Activated T-helper 17 cell treated with anti-CD3 and anti-CD28 coated beads, Interleukin-2, amount 50 U/mL, for 72 hours (primary cell): Measurements from ENCODE around the gene CRAT. TPM values are rescaled to one million over a fixed set of nuclear protein-coding genes. Genes with fewer than 3 reads are reported as not detected.
"Not testable (repeated sequence)": the region's sequence is repeated elsewhere in the genome, so short reads cannot be mapped to it uniquely, and the experiment has no call there.

Experiments
- ATAC-seq: fragments of 150-1000 bp; cut with Tn5 transposase; replicated peaks from 2 replicates; pipeline ENCODE4 v1.10.0; 2021; ENCODE audit warnings: mild to moderate bottlenecking, moderate library complexity
- H3K27ac Mint-ChIP-seq: one replicate; pipeline ENCODE4 v1.8.0; 2022; ENCODE audit warnings: mixed read lengths
- H3K27me3 Mint-ChIP-seq: one replicate; pipeline ENCODE4 v1.8.0; 2022; ENCODE audit warnings: mixed read lengths
- H3K36me3 Mint-ChIP-seq: one replicate; pipeline ENCODE4 v1.8.0; 2022; ENCODE audit warnings: low read depth, mild to moderate bottlenecking, mixed read lengths
- H3K4me1 Mint-ChIP-seq: one replicate; pipeline ENCODE4 v1.8.0; 2022; ENCODE audit warnings: mixed read lengths
- H3K4me3 Mint-ChIP-seq: one replicate; pipeline ENCODE4 v1.8.0; 2022; ENCODE audit warnings: mild to moderate bottlenecking, mixed read lengths
- H3K9me3 Mint-ChIP-seq: one replicate; pipeline ENCODE4 v1.8.0; 2022; ENCODE audit warnings: mixed read lengths
- total RNA-seq, 2 donors: library from RNA; stranded (reverse); gene quantifications; one replicate each; pipeline ENCODE4 v1.2.3, GENCODE V29; 2022

The CRAT gene
- total RNA-seq, 2 donors from 2014 or later, result 19.8 to 21.8 TPM

DNA sequence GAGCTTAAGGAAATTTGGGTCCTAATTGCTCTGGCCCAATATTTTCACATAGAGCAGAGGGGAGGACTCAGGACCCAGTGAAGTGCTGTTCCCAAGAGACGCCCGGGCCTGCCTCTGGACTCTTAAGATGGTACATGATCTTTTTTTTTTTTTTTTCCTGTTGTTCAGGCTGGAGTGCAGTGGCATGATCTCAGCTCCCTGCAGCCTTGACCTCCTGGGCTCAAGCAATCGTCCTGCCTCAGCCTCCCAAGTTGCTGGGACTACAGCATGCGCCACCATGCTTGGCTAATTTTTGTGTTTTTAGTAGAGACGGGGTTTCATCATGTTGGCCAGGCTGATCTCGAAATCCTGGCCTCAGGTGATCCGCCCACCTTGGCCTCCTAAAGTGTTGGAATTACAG is 19.7 kb upstream of the CRAT start:
- H3K9me3 Mint-ChIP-seq, H3K4me3 Mint-ChIP-seq, H3K27me3 Mint-ChIP-seq, H3K27ac Mint-ChIP-seq, H3K4me1 Mint-ChIP-seq, ATAC-seq: not testable (repeated sequence)
- peaks cover 87% of the 10 kb centered on the region for H3K36me3 Mint-ChIP-seq

DNA sequence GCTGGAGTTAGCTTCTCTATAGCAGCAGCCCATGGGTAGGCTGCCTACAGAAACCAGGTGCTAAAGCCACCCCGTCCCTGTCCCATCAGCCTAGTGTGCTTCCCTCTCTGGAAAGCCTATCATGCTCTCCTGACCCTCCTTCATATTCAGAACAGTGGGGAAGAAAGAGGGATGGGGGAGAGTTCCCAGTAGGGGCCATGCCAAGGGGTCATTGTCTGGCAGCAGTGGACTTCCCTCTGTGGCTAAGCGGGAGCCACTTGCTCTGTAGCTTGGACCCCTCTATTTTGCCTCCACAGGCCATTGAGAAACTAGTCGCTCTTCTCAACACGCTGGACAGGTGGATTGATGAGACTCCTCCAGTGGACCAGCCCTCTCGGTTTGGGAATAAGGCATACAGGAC is 18.1 kb upstream of the CRAT start:
- no peak for ATAC-seq
- no peaks in the 10 kb centered on the region for H3K9me3 Mint-ChIP-seq

DNA sequence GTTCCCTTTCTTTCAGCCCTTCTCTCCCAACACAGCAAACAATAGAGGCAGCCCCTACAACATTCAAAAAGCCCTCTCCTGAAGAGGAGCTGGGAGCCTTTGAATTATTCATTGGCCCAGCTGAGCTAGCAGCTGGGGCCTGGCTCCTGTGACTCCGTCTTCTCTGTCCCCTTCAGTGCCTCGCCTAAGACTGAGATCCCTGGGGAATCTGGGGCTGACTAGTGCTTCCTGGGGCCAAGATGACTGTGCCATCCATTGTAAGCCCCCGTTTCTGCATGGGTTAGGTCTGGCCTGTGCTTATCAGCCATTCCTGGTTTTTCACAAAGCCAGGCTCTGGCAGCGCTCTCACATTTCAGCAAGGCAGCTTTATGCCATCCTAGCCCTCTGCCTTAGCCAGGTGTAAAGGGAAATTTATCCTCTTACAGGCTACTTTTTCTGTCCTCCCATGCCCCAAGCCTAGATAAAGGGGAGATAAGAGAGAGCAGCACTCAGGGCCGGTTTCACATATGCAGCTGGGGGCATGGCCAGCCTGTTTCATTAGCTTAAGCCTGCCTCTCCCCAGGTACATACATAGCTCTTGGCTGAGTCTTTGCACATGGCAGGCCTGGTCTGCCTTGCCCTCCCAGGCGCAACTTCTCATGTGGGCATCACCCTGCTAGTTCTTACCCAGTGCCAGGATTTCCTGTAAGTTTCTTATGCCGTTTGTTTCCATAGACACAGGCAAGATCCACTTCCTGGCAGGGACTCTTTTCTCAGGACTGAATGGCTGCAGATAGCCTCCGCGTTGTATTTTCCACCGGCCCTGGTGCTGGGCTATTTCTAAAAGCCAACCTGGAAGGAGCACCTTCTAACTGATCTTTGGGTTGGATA is 16.4 kb upstream of the CRAT start:
- Mint-ChIP-seq H3K9me3 (no peaks in the 10 kb centered on the region), H3K27ac (no peak overlapping the region), H3K4me1 (no peaks in the 10 kb centered on the region), H3K27me3 (no peaks in the 10 kb centered on the region), H3K36me3 (peaks cover 91% of the 10 kb centered on the region), H3K4me3 (no peak overlapping the region)
- ATAC-seq, result no peak

More for the DNA sequence above, 18.1 kb upstream of the CRAT start:
- Mint-ChIP-seq H3K27me3 (no peaks in the 10 kb centered on the region), H3K27ac (no peak overlapping the region), H3K4me3 (no peak overlapping the region), H3K4me1 (no peaks in the 10 kb centered on the region), H3K36me3 (peaks cover 86% of the 10 kb centered on the region)

DNA sequence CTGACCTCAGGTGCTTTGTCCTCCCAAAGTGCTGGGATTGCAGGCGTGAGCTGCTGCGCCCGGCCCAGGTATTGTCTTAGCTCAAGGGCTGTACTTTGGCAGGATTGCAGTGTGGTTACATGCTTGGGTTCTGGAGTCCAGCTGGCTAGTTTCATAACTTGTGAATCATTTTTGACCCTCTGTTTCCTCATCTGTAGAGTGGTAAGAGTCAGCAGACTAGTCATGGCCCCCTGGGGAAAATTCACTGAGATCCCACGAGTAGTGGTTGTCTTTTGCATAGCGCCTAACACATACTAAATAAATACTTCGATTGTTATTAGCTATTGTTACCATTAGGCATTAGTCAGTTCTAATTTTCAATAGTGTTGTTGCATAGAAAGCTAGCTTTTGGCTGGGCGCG is 14.9 kb upstream of the CRAT start:
- H3K36me3 Mint-ChIP-seq, result peaks cover 91% of the 10 kb centered on the region
- H3K4me1 Mint-ChIP-seq, result no peaks in the 10 kb centered on the region
- no peak overlapping the region for H3K27ac Mint-ChIP-seq
- peak; percentile 35 for ATAC-seq
- H3K4me3 Mint-ChIP-seq, result no peak overlapping the region
- H3K9me3 Mint-ChIP-seq, result no peaks in the 10 kb centered on the region
- H3K27me3 Mint-ChIP-seq, result no peaks in the 10 kb centered on the region

DNA sequence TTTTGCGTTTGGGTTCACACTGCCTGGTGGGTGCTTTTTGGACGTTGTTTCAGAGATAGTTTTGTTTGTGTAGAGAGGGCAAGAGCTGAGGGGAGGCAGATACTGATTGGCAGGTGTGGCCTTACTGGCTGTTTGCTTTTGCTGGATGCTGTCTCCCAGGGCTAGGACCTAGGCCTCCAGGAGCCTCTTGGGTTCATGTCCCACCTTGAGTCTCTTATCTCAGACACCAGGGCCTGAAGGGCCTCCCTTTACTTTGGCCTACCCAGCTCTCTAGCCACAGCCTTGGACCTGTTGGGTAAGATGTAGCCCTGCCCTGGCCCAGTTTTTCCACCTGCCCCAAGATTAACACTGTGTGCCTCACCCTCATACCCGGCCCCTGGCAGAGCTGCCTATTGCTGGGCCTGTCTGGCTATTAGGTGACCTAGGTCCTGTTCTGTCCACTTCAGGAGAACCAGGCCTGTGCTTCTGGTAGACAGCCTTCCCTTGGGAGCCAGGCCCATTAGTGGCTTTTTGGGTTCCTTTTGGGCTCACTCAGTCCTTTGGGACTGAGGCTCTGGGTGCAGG is 14.0 kb upstream of the CRAT start:
- no peak overlapping the region for H3K4me3 Mint-ChIP-seq
- no peak for ATAC-seq
- H3K36me3 Mint-ChIP-seq, result peaks cover 91% of the 10 kb centered on the region
- H3K27ac Mint-ChIP-seq, result no peak overlapping the region
- no peaks in the 10 kb centered on the region for H3K9me3 Mint-ChIP-seq
- H3K4me1 Mint-ChIP-seq, result no peaks in the 10 kb centered on the region
- no peaks in the 10 kb centered on the region for H3K27me3 Mint-ChIP-seq

DNA sequence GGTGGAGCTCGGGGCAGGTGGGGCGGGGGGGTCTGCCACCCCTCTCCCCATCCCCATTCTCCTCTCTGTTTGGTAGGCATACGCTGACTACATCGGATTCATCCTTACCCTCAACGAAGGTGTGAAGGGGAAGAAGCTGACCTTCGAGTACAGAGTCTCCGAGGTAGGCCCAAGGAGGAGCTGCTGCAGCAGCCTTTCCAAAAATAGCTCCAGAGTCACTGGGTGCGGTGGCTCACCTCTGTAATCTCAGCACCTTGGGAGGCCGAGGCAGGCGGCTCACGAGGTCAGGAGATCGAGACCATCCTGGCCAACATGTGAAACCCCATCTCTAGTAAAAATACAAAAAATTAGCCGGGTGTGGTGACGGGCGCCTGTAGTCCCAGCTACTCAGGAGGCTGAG is 12.4 kb upstream of the CRAT start:
- H3K4me1 Mint-ChIP-seq, H3K27ac Mint-ChIP-seq, ATAC-seq, H3K9me3 Mint-ChIP-seq, H3K27me3 Mint-ChIP-seq, H3K4me3 Mint-ChIP-seq: not testable (repeated sequence)
- peaks cover 84% of the 10 kb centered on the region for H3K36me3 Mint-ChIP-seq

DNA sequence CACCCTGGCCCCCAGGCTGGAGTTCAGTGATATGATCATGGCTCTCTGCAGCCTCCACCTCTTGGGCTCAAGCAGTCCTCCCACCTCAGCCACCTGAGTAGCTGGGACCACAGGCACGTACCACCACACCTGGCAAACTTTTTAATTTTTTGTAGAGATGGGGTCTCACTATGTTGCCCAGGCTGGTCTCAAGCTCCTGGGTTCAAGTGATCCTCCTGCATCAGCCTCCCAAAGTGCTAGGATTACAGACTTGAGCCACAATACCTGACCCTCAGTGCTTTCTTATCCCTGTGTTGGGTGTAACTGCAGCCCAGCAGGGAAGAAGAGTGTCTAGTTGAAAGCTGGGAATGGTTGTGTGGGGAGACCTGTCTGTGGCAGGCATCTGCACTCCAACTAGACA is 11.5 kb upstream of the CRAT start:
- Mint-ChIP-seq H3K36me3 (peaks cover 75% of the 10 kb centered on the region), H3K4me1 (no peaks in the 10 kb centered on the region), H3K9me3 (no peaks in the 10 kb centered on the region), H3K27me3 (no peaks in the 10 kb centered on the region), H3K27ac (peak overlapping the region; percentile 52), H3K4me3 (no peak overlapping the region)
- ATAC-seq, result no peak

DNA sequence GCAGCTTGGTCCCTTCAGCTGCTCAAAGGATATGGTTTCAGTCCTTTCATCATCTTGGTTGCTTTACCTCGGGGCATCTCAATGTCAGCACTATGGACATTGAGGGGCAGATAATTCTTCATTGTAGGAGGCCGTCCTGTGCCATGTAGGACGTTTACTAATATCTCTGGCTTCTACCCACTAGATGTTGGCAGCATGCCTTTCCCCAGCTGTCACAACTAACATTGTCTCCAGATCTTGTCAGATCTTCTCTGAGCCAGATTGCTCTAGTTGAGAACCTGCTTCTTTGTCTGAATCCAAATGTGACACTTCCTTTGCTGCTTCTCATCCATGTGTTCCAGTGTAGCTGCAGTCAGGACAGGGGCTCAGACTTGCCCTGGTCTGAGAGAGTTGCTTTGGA is 10.9 kb upstream of the CRAT start:
- H3K4me3 Mint-ChIP-seq, result no peak overlapping the region
- H3K9me3 Mint-ChIP-seq, result no peaks in the 10 kb centered on the region
- no peak for ATAC-seq
- no peaks in the 10 kb centered on the region for H3K4me1 Mint-ChIP-seq
- peaks cover 69% of the 10 kb centered on the region for H3K36me3 Mint-ChIP-seq
- no peaks in the 10 kb centered on the region for H3K27me3 Mint-ChIP-seq
- peak overlapping the region; percentile 78 for H3K27ac Mint-ChIP-seq

DNA sequence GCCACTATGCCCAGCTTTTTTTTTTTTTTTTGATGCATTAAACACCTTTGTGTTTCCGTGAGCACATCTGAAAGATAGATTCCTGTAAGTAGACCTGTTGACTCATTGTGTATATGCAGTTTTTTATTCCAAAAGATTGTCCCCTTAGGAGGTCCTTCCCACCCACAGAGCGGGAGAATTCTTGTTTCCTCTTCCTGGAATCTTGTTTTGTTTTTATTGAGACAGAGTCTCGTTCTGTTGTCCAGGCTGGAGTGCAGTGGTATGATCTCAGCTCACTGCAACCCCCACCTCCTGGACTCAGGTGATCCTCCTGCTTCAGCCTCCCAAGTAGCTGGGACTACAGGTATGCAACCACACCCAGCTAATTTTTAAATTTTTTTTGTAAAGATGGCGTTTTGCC is 8.2 kb upstream of the CRAT start:
- Mint-ChIP-seq H3K4me1 (peaks cover 5% of the 10 kb centered on the region), H3K27me3 (no peaks in the 10 kb centered on the region)

DNA sequence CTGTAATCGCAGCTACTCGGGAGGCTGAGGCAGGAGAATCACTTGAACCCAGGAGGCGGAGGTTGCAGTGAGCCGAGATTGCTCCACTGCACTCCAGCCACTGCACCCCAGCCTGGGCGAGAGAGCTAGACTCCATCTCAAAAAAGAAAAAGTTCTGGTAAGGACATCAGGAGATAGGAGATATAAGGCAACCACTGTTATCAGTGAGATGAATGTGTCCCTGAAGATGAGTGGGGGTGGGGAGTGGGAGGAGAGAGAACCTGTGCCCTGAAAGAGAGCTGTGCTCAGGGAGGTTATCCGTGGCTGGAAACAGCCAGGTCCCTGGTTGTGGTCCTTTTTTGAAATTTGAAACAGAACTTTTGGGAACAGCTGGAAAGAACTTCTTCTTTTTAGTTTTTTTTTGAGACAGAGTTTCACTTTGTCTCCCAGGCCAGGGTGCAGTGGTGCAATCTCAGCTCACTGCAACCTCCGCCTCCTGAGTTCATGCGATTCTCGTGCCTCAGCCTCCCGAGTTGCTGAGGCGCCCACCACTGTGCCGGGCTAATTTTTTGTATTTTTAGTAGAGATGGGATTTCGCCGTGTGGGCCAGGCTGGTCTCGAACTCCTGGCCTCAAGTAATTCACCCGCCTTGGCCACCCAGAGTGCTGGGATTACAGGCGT is 3.2 kb upstream of the CRAT start:
- H3K4me1 Mint-ChIP-seq, result peaks cover 14% of the 10 kb centered on the region
- H3K36me3 Mint-ChIP-seq, result peaks cover under 1% of the 10 kb centered on the region
- no peaks in the 10 kb centered on the region for H3K9me3 Mint-ChIP-seq
- H3K4me3 Mint-ChIP-seq, result no peak overlapping the region
- no peak for ATAC-seq
- H3K27me3 Mint-ChIP-seq, result no peaks in the 10 kb centered on the region
- no peak overlapping the region for H3K27ac Mint-ChIP-seq

More for the DNA sequence above, 8.2 kb upstream of the CRAT start:
- Mint-ChIP-seq H3K36me3 (peaks cover 47% of the 10 kb centered on the region), H3K4me3 (no peak overlapping the region), H3K27ac (no peak overlapping the region), H3K9me3 (no peaks in the 10 kb centered on the region)
- no peak for ATAC-seq

DNA sequence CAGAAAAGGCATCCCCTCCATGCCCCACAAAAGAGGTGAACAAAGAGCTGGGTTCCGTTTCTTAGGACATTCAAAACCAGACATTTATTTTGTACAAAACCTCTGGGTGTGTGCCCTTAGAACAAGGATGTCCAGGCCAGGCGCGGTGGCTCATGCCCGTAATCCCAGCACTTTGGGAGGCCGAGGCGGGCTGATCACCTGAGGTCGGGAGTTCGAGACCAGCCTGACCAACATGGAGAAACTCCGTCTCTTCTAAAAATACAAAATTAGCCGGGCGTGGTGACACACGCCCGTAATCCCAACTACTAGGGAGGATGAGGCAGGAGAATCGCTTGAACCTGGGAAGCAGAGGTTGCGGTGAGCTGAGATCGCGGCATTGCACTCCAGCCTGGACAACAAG is 1.9 kb upstream of the CRAT start:
- Mint-ChIP-seq H3K27ac (peak overlapping the region; percentile 90), H3K4me3 (peak overlapping the region; percentile 92), H3K4me1 (peaks cover 16% of the 10 kb centered on the region)
- not testable (repeated sequence) for H3K9me3 Mint-ChIP-seq, H3K36me3 Mint-ChIP-seq, H3K27me3 Mint-ChIP-seq, ATAC-seq

DNA sequence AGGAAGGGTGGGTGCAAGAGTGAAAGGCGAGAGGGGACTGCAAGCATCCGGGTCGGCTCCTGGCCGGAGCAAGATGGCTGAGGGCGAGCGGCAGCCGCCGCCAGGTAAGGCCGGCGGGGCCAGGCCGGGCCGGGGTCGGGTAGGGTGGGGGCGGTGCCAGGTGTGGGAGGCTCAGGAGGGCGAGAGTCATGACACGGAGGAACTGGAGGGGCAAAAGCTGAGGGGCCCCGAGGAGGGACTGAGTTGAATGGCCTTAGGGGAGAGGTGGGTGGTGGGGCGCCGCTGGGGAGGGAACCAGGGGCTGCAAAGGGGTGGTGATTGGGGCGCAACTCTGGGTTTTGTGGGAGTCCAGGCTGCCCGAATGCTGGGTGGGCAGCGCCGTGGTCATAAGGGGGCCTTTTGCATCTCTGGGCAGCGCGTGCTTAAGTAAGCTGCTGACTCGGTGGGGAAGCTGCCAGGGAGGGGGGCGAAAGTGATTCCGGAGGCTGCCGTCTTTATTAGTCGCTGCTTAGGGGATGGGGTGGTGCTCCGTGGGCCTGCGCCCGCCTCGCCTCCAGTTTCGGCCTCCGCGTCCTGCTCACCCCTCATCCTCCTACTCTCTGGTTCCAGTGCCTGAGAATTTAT is 1.0 kb upstream of the CRAT start:
- Mint-ChIP-seq H3K4me3 (peak overlapping the region; percentile 92), H3K27me3 (no peaks in the 10 kb centered on the region), H3K4me1 (peaks cover 16% of the 10 kb centered on the region), H3K9me3 (no peaks in the 10 kb centered on the region), H3K27ac (peak overlapping the region; percentile 90), H3K36me3 (no peaks in the 10 kb centered on the region)
- ATAC-seq, result no peak

DNA sequence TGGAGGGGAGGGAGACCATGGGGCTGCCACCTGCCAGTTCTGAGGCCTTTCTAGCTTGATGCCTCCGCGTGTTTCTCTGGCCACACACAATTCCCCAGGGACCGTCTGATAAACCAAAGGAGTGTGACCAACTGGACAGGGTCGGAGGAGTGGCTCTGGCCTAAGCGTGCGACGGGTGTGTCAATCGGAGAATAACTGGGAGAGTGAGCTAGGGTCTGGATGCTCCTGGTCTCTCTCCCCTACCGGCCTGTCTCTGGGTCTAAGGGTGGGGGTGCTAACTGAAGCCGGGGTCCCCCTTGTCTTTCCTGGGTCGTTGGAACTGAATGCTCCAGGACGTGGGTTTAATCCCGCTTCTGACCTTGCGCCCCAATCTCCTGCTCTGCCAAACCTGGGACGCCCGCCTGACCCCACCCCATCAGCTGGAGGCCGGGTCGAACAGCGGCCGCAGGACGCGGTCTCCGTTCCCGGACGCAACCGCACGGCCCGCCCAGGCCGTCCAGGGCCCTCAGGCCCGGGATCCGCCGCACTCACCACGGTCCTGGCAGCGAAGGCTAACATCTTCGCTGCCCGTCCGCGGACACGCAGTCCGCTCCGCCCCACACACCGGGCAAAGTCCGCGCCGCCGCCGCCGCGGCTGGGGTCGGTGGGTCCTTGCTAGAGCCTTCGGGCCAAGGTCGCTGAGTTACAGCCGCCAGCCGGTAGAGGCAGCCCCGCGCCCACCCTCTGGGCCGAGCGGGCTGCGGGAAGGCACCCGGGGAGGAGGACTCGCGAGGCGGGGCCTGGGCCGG is 447 bp downstream of the CRAT start:
- no peaks in the 10 kb centered on the region for H3K9me3 Mint-ChIP-seq
- no peaks in the 10 kb centered on the region for H3K27me3 Mint-ChIP-seq
- peak overlapping the region; percentile 92 for H3K4me3 Mint-ChIP-seq
- H3K4me1 Mint-ChIP-seq, result peaks cover 12% of the 10 kb centered on the region
- no peaks in the 10 kb centered on the region for H3K36me3 Mint-ChIP-seq
- no peak overlapping the region for H3K27ac Mint-ChIP-seq
- ATAC-seq, result no peak

DNA sequence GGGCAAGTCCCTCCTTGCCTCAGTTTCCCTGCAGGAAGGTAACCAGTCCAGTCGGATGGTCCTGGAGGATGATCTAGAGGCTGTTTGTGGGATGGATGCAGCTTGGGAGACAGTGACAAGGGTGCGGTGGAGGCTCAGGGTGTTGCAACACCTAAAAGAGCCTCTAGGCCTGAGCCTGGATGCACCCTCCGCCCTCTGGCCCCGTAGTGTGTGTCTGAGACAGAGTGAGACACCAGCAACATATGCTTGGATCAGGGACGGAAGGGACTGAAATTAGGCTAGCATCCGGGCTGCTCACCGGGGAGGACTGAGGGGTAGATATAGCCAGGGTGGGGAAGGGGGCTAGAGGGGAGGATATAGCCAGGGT is 1.1 kb downstream of the CRAT start:
- Mint-ChIP-seq H3K9me3 (no peaks in the 10 kb centered on the region), H3K27ac (peak overlapping the region; percentile 63), H3K27me3 (no peaks in the 10 kb centered on the region), H3K4me1 (peaks cover 11% of the 10 kb centered on the region), H3K36me3 (no peaks in the 10 kb centered on the region), H3K4me3 (peak overlapping the region; percentile 92)
- ATAC-seq, result no peak
